Measurements from ENCODE around the gene ANO4. TPM values are rescaled to one million over a fixed set of nuclear protein-coding genes. Genes with fewer than 3 reads are reported as not detected.

The ANO4 gene
- polyA plus RNA-seq, 1 donor (not counting 4 experiments of a cell fraction or from before 2014, with no cell fraction given) = 18.1 TPM

GRCh38 chr12:101044512-101045059 lies 250.0 kb downstream of the ANO4 start:
- Histone ChIP-seq H4K20me1 (ENCODE audit: control insufficient read depth, extremely low read depth, insufficient read depth, low read length) (no peaks in the 10 kb centered on the region), H3K9me1 (ENCODE audit: control insufficient read depth, extremely low read depth, insufficient read depth, low read length) (no peaks in the 10 kb centered on the region), H3K36me3 (ENCODE audit: control insufficient read depth in 2 of 2, extremely low read depth in 1 of 2, insufficient read depth in 2 of 2, low read length in 2 of 2) (no peaks in the 10 kb centered on the region), H3K4me3 (ENCODE audit: control insufficient read depth in 2 of 3, extremely low read depth in 1 of 3, insufficient read depth in 2 of 3, low read depth in 1 of 3, low read length in 3 of 3) (no peak overlapping the region), H3K4me1 (ENCODE audit: control insufficient read depth, extremely low read depth, insufficient read depth, low read length) (no peaks in the 10 kb centered on the region), H3K79me2 (ENCODE audit: control insufficient read depth, insufficient read depth, low read length) (no peaks in the 10 kb centered on the region), H3K9me3 (ENCODE audit: control insufficient read depth, low read depth, low read length) (no peaks in the 10 kb centered on the region), H3K9ac (ENCODE audit: control insufficient read depth, extremely low read depth, insufficient read depth, low read length) (no peak overlapping the region), H3K27me3 (ENCODE audit: control insufficient read depth, extremely low read depth, insufficient read depth, low read length) (no peaks in the 10 kb centered on the region), H3K4me2 (ENCODE audit: control insufficient read depth, extremely low read depth, insufficient read depth, low read depth, low read length) (no peak overlapping the region), H2AFZ (ENCODE audit: control insufficient read depth, low read length) (no peak overlapping the region), H3K27ac (ENCODE audit: control insufficient read depth, insufficient read depth, low read length) (no peak overlapping the region)
- FAIRE-seq (no peak), DNase-seq (ENCODE audit: low read depth, low spot score) (no peak)
- TF ChIP-seq CTCF (optimal IDR thresholded peaks at IDR 0.05 in 1 of 3, IDR thresholded peaks at IDR 0.05 in 1 of 3, conservative IDR thresholded peaks at IDR 0.05 in 1 of 3; ENCODE audit: extremely low read depth in 1 of 3, insufficient read depth in 2 of 3, low read length in 3 of 3) = no peak
- TF ChIP-seq EZH2 (IDR thresholded peaks at IDR 0.05; ENCODE audit: low read length) = no peak
- dilution Hi-C loops (cut with MboI; ENCODE audit: extremely low pct_ligation_motif_present, low sequenced_read_pairs) = no loop called here

- Histone ChIP-seq H3K27ac (ENCODE audit: control insufficient read depth, insufficient read depth, low read length) (no peak overlapping the region), H3K4me2 (ENCODE audit: control insufficient read depth, extremely low read depth, insufficient read depth, low read depth, low read length) (no peak overlapping the region), H3K4me1 (ENCODE audit: control insufficient read depth, extremely low read depth, insufficient read depth, low read length) (no peaks in the 10 kb centered on the region), H3K79me2 (ENCODE audit: control insufficient read depth, insufficient read depth, low read length) (no peaks in the 10 kb centered on the region), H3K9me1 (ENCODE audit: control insufficient read depth, extremely low read depth, insufficient read depth, low read length) (no peaks in the 10 kb centered on the region), H3K9ac (ENCODE audit: control insufficient read depth, extremely low read depth, insufficient read depth, low read length) (no peak overlapping the region), H3K27me3 (ENCODE audit: control insufficient read depth, extremely low read depth, insufficient read depth, low read length) (no peaks in the 10 kb centered on the region), H3K4me3 (ENCODE audit: control insufficient read depth in 2 of 3, extremely low read depth in 1 of 3, insufficient read depth in 2 of 3, low read depth in 1 of 3, low read length in 3 of 3) (no peak overlapping the region), H3K9me3 (ENCODE audit: control insufficient read depth, low read depth, low read length) (no peaks in the 10 kb centered on the region), H4K20me1 (ENCODE audit: control insufficient read depth, extremely low read depth, insufficient read depth, low read length) (no peaks in the 10 kb centered on the region), H3K36me3 (ENCODE audit: control insufficient read depth in 2 of 2, extremely low read depth in 1 of 2, insufficient read depth in 2 of 2, low read length in 2 of 2) (no peaks in the 10 kb centered on the region), H2AFZ (ENCODE audit: control insufficient read depth, low read length) (no peak overlapping the region)
- FAIRE-seq (no peak), DNase-seq (ENCODE audit: low read depth, low spot score) (no peak)
- dilution Hi-C loops (cut with MboI; ENCODE audit: extremely low pct_ligation_motif_present, low sequenced_read_pairs) = no loop called here
- TF ChIP-seq EZH2 (IDR thresholded peaks at IDR 0.05; ENCODE audit: low read length) = no peak
- no peak for TF ChIP-seq CTCF (optimal IDR thresholded peaks at IDR 0.05 in 1 of 3, IDR thresholded peaks at IDR 0.05 in 1 of 3, conservative IDR thresholded peaks at IDR 0.05 in 1 of 3; ENCODE audit: extremely low read depth in 1 of 3, insufficient read depth in 2 of 3, low read length in 3 of 3)
These were observed 251.2 kb downstream of the ANO4 start for GRCh38 chr12:101045486-101046464.

Measured in keratinocyte (primary cell).